ENCODE data around the gene LRRC23. TPM values are rescaled to one million over a fixed set of nuclear protein-coding genes. Genes with fewer than 3 reads are reported as not detected.

The LRRC23 gene
- total and polyA plus RNA-seq, 2 experiments from 2014 or later: 2.4 to 9.1 TPM

DNA sequence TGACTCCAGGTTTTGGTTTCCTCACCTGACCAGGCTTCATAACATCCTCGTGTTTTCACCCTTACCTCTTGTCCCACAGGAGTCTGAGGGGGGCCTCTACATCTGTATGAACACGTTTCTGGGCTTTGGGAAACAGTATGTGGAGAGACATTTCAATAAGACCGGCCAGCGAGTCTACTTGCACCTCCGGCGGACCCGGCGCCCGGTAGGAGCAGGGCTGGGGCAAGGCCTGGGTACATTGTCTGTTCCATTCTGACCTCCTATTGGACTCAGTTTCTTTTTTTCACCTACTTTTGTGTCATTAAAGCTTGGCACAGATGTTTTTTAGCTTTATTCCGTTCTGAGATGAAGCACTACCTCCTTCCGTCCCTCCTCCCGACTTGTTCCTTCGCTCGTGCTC is 49.3 kb upstream of the LRRC23 start (continued):
- TF ChIP-seq, protein P1, sequence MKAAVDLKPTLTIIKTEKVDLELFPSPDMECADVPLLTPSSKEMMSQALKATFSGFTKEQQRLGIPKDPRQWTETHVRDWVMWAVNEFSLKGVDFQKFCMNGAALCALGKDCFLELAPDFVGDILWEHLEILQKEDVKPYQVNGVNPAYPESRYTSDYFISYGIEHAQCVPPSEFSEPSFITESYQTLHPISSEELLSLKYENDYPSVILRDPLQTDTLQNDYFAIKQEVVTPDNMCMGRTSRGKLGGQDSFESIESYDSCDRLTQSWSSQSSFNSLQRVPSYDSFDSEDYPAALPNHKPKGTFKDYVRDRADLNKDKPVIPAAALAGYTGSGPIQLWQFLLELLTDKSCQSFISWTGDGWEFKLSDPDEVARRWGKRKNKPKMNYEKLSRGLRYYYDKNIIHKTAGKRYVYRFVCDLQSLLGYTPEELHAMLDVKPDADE (IDR thresholded peaks at IDR 0.05): no peak
- TF ChIP-seq ZNF114 (CRISPR knock-in tag; IDR thresholded peaks at IDR 0.05): no peak
- no peak for TF ChIP-seq CREB1 (CRISPR knock-in tag; IDR thresholded peaks at IDR 0.05; ENCODE audit: low read depth)
- no peak for TF ChIP-seq EZH2phosphoT487 (IDR thresholded peaks at IDR 0.05; ENCODE audit: unreplicated experiment)
- no peak for TF ChIP-seq JUNB (IDR thresholded peaks at IDR 0.05; ENCODE audit: unreplicated experiment)
- TF ChIP-seq NANOG (IDR thresholded peaks at IDR 0.05; ENCODE audit: borderline replicate concordance): no peak
- no peak for TF ChIP-seq STAT1 (IDR thresholded peaks at IDR 0.05; ENCODE audit: unreplicated experiment)
- TF ChIP-seq, protein P2, sequence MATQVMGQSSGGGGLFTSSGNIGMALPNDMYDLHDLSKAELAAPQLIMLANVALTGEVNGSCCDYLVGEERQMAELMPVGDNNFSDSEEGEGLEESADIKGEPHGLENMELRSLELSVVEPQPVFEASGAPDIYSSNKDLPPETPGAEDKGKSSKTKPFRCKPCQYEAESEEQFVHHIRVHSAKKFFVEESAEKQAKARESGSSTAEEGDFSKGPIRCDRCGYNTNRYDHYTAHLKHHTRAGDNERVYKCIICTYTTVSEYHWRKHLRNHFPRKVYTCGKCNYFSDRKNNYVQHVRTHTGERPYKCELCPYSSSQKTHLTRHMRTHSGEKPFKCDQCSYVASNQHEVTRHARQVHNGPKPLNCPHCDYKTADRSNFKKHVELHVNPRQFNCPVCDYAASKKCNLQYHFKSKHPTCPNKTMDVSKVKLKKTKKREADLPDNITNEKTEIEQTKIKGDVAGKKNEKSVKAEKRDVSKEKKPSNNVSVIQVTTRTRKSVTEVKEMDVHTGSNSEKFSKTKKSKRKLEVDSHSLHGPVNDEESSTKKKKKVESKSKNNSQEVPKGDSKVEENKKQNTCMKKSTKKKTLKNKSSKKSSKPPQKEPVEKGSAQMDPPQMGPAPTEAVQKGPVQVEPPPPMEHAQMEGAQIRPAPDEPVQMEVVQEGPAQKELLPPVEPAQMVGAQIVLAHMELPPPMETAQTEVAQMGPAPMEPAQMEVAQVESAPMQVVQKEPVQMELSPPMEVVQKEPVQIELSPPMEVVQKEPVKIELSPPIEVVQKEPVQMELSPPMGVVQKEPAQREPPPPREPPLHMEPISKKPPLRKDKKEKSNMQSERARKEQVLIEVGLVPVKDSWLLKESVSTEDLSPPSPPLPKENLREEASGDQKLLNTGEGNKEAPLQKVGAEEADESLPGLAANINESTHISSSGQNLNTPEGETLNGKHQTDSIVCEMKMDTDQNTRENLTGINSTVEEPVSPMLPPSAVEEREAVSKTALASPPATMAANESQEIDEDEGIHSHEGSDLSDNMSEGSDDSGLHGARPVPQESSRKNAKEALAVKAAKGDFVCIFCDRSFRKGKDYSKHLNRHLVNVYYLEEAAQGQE (IDR thresholded peaks at IDR 0.05; ENCODE audit: unreplicated experiment): no peak

DNA sequence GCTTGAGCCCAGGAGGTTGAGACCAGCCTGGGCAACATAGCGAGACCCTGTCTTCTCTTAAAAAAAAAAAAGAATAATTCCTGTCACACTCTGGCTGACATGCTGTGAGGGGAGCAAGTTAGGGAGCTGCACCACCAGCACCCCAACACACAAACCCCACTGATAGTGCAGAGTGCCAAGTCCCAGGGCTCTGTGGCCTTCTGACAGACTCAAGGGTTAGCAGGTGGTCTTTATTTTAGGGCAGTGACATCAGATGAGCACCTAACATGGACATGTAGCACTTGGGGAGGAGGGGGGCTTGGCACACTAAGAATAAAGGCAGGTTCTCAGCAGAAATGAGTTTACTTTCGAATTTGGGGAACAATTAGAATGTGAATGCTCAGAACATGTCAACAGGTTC is 45.8 kb upstream of the LRRC23 start:
- Histone ChIP-seq H3K27ac (ENCODE audit: low read depth) (no peak overlapping the region), H2AFZ (no peak overlapping the region), H3K4me3 (no peak overlapping the region), H3K79me2 (replicated peaks; ENCODE audit: insufficient read depth) (peaks cover 18% of the 10 kb centered on the region), H3F3A (replicated peaks; ENCODE audit: low read depth) (peaks cover 3% of the 10 kb centered on the region; the same call in 1 of the 2 replicates), H3K36me3 (ENCODE audit: insufficient read depth) (peaks cover 27% of the 10 kb centered on the region), H3K9me2 (ENCODE audit: insufficient read depth) (no peaks in the 10 kb centered on the region), H3K27me3 (ENCODE audit: insufficient read depth) (no peaks in the 10 kb centered on the region), H4K20me1 (replicated peaks; ENCODE audit: insufficient read depth) (peaks cover 1% of the 10 kb centered on the region; the same call in 1 of the 2 replicates), H3K4me2 (no peak overlapping the region), H3K4me1 (ENCODE audit: insufficient read depth) (peaks cover 4% of the 10 kb centered on the region)
- H3K27ac Mint-ChIP-seq: no peak overlapping the region
- no peak for TF ChIP-seq CREB1 (CRISPR knock-in tag; IDR thresholded peaks at IDR 0.05; ENCODE audit: low read depth)
- TF ChIP-seq, protein P3, sequence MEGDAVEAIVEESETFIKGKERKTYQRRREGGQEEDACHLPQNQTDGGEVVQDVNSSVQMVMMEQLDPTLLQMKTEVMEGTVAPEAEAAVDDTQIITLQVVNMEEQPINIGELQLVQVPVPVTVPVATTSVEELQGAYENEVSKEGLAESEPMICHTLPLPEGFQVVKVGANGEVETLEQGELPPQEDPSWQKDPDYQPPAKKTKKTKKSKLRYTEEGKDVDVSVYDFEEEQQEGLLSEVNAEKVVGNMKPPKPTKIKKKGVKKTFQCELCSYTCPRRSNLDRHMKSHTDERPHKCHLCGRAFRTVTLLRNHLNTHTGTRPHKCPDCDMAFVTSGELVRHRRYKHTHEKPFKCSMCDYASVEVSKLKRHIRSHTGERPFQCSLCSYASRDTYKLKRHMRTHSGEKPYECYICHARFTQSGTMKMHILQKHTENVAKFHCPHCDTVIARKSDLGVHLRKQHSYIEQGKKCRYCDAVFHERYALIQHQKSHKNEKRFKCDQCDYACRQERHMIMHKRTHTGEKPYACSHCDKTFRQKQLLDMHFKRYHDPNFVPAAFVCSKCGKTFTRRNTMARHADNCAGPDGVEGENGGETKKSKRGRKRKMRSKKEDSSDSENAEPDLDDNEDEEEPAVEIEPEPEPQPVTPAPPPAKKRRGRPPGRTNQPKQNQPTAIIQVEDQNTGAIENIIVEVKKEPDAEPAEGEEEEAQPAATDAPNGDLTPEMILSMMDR (conservative IDR thresholded peaks at IDR 0.05; ENCODE audit: low read depth in 2 of 2): no peak
- TF ChIP-seq, protein P2 (IDR thresholded peaks at IDR 0.05; ENCODE audit: unreplicated experiment): no peak
- TF ChIP-seq EZH2 (IDR thresholded peaks at IDR 0.05; ENCODE audit: low read depth, unreplicated experiment): no peak
- TF ChIP-seq NANOG (IDR thresholded peaks at IDR 0.05; ENCODE audit: borderline replicate concordance): no peak
- peaks cover 4% of the 10 kb centered on the region for H3K4me1 Mint-ChIP-seq
- no peak overlapping the region for H3K4me3 Mint-ChIP-seq
- DNase-seq (ENCODE audit: low spot score) (no peak), ATAC-seq (no peak)
- no peaks in the 10 kb centered on the region; the same call in 2 of the 3 replicates for H3K9me3 Mint-ChIP-seq
- peaks cover 77% of the 10 kb centered on the region for H3K36me3 Mint-ChIP-seq (ENCODE audit: low read depth)
- peaks cover 8% of the 10 kb centered on the region for H3K27me3 Mint-ChIP-seq (ENCODE audit: insufficient read depth, low read depth, poor library complexity)

Data from GM23338 (cell line).